Esophagus muscularis mucosa (tissue), 3 donors: ENCODE data around the gene CCDC169.

Source experiments
- POLR2AphosphoS5 ChIP-seq, 2 donors: sonication (generic); formaldehyde crosslinking; IDR thresholded peaks; one replicate each; pipeline ENCODE4 v1.6.1; 2017; ENCODE audit warnings: antibody characterized with exemption in 2 of 2
- TF ChIP-seq, protein P1 (sequence below), 3 experiments: fragments of 200-600 bp in 2 of 3; fragments of 450-650 bp in 1 of 3; sonication (generic) in 2 of 3; IDR thresholded peaks; one replicate each; pipeline ENCODE4 v1.5.1; 2017 to 2019; ENCODE audit warnings: antibody characterized with exemption in 3 of 3, mild to moderate bottlenecking in 2 of 3, moderate library complexity in 1 of 3

DNA sequence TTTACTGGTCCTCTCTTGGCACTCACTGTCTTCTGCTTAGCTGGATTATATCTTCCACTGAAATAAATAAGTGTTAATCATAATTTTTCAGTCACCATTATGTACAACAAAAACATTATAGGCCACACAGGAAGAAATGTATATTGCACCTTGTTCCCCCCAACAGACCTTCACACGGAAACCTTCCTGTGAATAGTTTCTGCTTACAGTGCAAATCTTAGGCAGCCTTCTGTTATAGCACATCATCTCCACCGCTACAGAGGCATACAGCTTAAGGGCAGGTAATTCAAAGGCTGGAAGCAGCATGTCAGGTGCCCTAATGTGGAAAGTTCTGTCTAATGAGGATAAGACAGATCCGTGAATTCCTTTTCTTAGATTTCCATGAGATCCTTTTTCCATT is 66.4 kb downstream of the CCDC169 start:
- TF ChIP-seq, protein P1, sequence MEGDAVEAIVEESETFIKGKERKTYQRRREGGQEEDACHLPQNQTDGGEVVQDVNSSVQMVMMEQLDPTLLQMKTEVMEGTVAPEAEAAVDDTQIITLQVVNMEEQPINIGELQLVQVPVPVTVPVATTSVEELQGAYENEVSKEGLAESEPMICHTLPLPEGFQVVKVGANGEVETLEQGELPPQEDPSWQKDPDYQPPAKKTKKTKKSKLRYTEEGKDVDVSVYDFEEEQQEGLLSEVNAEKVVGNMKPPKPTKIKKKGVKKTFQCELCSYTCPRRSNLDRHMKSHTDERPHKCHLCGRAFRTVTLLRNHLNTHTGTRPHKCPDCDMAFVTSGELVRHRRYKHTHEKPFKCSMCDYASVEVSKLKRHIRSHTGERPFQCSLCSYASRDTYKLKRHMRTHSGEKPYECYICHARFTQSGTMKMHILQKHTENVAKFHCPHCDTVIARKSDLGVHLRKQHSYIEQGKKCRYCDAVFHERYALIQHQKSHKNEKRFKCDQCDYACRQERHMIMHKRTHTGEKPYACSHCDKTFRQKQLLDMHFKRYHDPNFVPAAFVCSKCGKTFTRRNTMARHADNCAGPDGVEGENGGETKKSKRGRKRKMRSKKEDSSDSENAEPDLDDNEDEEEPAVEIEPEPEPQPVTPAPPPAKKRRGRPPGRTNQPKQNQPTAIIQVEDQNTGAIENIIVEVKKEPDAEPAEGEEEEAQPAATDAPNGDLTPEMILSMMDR (IDR thresholded peaks at IDR 0.05), result no peak
- TF ChIP-seq POLR2AphosphoS5 (IDR thresholded peaks at IDR 0.05), result no peak
